OCI-LY7 (cell line): ENCODE data around the gene METTL22.
A peak's percentile ranks its signal among the peaks of the same experiment; 100 is the strongest.

ENCODE experiments used
- EZH2phosphoT487 ChIP-seq: fragments of 200-600 bp; sonication (generic); IDR thresholded peaks from 2 replicates; pipeline ENCODE4 v1.6.1; 2018; ENCODE audit warnings: low read depth, borderline replicate concordance, mild to moderate bottlenecking, mixed run types, antibody characterized with exemption, low read length, moderate library complexity, mixed read lengths
- TF ChIP-seq, protein P1 (sequence below): fragments of 200-600 bp; sonication (generic); conservative IDR thresholded peaks from 2 replicates; pipeline ENCODE4 v1.5.1; 2014; ENCODE audit warnings: mild to moderate bottlenecking, antibody characterized with exemption, low read length, moderate library complexity, mixed read lengths

DNA sequence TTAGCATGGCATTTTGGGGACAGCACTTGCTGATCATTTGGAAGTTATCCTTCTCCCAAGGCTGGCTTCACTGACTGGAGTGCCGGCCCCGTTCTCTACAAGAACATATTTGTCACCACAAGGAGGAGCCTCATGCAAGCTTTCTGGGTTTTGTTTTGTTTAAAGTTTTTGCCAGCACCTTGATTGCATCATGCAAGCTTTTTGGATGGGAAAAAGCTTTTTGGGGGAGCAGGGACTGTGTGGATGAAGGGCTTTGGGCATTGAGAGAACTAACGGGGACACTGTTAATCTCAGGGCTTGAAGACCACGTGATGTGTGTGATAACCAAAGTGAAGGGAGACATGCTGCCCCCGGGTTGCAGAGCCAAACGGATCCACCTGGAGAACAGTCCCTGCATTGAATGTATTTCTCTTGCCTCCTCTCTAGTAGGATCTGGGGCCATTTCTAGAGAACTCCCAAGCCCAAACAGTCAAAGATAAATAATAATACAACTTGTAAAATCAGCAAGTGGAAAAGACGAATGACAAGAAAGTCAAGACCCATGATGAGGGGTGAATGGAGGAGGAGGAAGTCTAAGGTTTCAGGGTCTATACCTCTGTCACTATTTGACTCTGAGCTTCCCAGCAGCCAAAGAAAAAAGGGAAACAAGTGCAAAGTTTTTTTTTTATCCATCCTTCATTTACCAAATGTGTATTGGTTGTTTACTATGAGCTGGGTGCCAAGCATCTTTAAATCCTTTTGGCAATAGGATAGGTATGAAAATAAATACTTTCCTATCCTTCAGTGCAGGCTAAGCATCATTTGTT is 48.4 kb upstream of the METTL22 start:
- TF ChIP-seq, protein P1, sequence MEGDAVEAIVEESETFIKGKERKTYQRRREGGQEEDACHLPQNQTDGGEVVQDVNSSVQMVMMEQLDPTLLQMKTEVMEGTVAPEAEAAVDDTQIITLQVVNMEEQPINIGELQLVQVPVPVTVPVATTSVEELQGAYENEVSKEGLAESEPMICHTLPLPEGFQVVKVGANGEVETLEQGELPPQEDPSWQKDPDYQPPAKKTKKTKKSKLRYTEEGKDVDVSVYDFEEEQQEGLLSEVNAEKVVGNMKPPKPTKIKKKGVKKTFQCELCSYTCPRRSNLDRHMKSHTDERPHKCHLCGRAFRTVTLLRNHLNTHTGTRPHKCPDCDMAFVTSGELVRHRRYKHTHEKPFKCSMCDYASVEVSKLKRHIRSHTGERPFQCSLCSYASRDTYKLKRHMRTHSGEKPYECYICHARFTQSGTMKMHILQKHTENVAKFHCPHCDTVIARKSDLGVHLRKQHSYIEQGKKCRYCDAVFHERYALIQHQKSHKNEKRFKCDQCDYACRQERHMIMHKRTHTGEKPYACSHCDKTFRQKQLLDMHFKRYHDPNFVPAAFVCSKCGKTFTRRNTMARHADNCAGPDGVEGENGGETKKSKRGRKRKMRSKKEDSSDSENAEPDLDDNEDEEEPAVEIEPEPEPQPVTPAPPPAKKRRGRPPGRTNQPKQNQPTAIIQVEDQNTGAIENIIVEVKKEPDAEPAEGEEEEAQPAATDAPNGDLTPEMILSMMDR = peak; percentile 71
- TF ChIP-seq EZH2phosphoT487 = no peak
